GM18907 (cell line): ENCODE results near the gene TSHB.

ENCODE experiments used
- ATAC-seq: cut with Tn5 transposase; IDR thresholded peaks from one replicate; pipeline ENCODE4 v1.9.1; 2021; ENCODE audit warnings: mild to moderate bottlenecking, moderate library complexity; ENCODE audit not compliant: unreplicated experiment

TSHB gene

DNA sequence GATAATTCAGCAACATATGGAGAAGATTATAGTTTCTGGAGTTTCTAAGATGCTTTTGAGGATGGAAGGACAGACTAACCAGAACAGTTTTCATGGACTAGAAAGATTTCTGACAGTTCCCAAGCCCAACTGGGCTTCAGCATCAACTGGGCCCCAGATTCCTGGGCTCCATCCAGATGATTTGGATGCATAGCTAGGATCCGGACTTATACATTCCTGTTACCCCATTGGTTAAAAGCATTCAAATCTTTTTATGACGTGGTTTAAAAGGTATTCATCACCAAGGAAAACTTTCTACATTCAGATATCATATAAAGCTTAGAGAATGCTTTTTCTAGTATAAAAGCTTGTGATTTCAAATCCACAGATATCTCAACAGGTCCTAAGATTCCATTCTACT is 29.7 kb downstream of the TSHB start:
- ATAC-seq: no peak

DNA sequence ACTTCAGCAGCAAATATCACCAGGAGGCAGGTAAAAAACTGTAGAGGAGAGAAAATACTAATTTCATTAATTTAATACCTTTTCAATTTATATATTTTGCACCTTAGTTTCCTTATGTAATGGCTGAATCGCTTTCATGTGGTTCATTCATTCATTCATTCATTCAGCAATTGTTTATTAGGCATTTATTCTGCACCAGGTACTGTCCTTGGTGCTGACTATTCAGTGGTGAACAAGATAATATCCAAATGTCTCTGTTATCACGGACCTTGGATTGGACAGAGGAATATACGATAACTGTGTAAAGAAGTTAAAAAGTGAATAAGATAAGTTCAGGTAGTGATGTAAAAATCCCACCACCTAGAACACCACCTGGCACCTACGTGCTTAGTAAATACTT is 30.9 kb downstream of the TSHB start:
- ATAC-seq: no peak

DNA sequence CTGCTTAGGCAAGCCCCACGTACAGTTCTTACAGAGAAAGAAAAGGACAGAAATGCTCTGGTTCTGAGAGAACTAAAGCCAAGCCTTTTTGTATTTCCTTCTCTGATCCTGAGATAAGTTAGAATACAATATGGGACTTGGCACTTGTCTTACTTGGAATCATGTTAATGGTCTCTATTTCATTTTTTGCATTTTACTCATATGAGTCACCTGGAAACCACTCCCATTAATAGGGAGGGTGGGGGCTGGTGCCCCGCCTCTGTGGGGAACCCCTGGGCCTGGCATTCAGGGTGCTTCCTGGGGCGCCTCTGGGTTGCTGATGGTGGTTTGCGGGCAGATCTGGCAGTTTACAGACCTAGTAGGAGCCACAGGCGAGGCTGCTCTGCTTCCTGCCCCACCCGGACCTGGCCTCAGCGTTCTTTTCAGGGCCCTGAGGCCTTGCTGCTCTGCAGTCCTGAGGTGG is 32.9 kb downstream of the TSHB start:
- ATAC-seq: peak; percentile 94

DNA sequence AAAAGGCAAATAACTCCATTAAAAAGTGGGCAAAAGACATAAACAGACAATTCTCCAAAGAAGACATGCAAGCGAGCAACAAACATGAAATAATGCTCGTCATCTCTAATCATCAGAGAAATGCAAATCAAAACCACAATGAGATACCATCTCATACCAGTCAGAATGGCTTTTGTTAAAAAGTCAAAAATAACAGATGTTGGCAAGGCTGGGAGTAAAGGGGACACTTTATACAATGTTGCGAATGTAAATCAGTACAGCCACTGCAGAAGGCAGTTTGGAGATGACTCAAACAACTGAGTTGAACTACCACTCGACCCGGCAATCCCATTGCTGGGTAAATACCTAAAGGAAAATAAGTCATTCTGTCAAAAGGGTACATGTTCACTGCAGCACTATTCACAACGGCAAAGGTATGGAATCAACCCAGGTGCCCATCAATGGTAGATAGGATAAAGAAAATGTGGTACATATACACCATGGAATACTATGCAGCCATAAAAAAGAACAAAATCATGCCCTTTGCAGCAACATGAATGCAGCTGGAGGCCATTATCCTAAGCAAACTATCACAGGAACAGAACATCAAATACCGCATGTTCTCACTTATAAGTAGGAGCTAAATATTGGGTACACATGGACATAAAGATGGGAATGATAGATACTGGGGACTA is 33.7 kb downstream of the TSHB start:
- peak; percentile 48 for ATAC-seq

DNA sequence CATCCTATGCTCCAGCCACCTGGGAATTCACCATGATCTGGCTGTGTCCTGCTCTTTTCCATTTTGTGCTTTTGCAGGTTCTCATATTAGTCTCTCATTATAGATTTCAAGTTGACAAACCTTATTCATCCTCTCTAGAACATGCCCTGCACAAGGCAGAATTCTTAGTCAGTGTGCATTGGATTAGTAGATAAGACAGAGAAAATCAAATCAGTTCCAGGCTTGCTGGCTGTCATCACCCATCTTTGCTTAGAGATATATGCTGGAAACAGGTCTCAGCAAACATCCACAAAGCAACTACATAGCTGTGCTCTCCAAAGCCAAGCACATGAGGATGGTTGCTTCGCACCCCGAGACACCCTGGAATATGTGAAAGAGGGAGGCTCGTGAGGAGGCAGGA is 34.8 kb downstream of the TSHB start:
- ATAC-seq: no peak

DNA sequence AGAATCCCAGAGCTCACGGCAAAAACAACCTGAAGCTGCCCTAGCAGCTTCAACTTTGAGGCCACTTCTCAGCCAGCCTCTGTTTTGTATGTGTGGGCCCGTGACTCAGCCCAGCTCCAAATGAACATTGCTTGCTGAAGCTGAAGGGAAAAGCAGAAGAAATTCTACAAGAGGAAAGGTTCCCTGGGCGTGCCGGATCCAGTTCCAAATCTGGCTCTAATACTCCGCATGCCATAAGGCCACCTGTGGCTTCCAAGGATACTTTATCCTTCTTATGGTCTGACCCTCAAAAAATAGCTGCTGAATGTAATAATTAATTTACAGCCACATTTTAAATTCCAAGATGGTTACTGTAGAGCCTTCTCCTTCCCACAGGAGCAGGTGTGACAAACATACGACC is 35.4 kb downstream of the TSHB start:
- no peak for ATAC-seq

DNA sequence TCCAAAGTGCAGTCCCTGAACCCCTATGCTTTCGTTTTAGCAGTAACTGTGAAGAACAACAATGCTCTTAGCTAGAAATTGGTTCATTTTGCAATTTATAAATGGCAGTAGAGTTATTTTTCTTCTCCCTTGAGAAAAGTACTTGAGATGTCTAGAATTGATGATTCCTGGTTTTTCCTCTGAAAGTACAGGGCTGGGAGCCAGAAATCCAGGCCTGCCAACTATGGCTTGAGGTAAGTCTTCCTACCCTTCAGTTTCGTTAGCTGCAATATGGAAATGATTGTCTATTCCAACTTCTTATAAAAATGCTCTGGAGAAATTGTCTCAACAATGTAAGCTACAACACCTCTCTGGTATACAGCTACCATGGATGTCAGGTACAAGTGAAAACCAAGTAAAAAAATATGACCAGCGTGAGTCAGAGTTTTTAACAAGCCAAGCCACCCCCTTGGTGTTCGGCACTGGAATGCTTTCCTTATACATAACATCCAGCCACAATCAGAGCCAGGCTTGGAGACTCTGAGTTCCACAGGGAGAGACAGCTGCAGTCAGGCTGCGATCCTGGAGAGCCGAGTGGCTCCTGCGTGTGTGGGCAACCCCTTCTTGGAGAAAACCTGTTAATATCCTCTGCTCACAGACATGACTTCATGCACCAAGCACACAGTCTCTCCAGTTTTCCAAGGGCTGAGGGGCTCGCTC is 37.7 kb downstream of the TSHB start:
- no peak for ATAC-seq

DNA sequence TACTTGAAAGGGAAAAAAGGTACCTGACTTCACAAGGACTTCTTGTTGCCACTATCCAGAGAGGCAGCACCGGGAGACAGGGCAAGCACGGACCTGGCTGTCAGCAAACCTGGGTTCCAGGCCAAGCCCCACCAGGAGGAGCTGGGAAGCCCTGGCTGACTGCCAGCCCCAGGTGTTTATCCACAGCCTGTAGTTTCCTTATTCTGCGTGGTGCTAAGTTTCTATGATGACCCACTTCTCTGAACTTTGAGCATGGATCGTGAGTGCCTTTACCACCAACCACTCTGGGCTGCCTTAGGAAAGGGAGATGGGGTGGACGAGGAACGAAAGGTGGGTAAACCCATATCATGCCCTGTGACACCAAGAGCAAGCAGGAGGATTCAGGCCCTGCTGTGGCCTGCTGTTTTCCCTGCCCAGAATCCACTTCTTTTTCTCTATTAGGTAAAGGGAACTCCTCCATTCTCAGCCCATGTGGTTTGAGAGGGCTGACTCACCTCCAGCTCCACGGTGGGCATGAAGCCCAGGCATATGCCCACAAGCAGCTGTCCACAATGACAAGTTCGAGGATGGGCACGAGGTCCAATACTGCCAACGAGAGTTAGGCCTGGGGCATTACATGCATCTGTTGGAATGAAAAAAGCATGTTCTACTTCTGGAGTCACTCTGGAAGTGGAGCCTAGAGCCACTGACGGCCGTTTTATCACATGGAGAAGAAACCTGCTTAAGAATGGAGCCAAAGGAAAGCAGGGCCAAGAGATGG is 39.4 kb downstream of the TSHB start:
- no peak for ATAC-seq

DNA sequence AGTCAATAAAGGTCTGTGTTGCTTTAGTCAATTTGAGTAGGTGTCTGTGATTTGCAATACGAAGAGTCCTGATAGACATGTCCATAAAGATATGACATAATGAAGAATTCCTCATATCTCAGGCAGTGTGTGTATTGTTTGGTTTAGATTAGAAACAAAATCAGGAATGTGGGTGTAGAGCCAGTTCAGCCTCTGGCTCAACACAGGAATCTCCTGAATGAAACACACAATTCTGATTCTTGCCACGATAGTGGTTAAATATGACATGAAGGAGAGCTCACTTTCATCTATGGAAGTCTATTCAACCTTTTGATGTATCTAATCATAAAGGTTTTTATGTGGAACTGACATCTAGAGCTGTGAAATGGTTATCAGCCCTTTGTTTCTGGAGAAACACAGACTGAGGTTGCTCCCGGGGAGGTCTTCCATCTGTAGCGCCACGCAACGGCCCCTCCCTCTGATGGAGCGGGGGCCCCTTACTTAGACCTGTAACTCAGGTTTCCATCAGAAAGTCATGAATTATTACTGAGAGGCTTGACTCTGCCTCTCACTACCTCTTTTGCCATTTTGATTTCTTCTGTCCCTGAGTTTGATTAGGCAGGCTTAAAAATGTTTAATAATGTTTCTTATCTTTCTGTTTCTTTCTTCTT is 40.2 kb downstream of the TSHB start:
- no peak for ATAC-seq

DNA sequence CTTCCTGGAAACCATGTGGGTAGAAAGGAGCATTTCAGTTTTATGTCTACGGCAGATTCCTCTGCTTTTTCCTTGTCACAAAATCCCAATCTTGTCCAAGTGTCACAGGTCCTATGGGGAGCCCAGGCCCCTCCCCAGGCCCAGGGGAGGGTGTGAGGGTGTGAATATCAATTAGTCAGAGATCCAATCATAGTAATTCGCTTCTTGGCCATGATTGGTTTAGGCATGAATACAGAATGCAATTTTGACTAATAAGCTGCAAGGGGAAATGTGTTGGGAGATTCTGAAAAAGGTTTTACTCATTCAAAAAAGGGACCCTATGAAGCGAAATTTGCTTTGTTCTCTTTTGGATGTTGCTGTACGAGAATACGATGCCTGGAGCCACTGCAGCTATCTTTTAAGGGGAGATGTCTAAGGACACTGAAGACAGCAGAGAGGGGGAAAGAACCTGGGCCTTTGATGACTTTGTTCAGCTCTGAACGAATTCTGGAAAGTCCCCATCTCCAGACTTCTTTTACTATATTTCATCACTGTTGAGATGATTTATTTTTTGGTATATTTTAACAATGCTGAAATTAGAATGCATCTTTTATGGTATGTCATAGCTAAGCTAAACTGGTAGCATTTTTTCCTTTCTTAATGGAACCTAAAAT is 41.5 kb downstream of the TSHB start:
- ATAC-seq: no peak

DNA sequence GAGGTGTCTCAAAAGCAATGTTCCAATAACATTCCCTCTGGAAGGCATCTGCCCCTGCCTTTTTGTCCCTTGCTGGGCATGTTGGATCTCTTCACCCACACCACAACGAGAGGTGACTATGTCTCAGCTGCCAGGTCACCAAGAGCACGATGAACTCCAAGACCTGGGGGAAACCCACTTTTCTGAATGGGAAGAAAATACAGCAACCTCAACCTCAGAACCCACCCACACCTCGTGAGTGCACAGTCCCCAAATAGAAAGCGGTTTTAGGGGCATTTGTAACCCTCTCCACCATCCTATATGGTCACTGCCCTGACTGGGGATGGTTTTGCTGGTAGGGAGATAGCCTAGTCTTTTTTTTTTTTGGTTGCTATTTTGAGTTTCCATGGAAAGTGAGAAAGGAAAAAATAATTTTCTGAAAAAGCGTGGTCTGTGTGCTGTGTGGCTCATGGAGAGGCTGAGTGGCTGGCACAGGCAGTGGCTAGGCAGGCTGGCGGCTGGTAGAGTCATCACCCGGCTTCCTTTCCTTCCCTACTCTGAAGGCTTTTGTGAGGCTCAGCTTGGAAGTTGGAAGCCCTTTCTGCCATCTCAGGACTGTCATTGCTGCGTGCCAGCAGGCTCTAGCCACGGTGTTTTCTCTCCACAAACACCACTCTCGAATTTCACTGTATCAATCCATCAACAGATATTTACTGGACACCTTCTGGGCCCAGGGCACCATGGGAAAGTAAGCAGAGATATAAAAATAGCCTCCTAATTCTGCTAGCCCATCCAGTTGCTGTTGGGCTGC is 43.9 kb downstream of the TSHB start:
- no peak for ATAC-seq

DNA sequence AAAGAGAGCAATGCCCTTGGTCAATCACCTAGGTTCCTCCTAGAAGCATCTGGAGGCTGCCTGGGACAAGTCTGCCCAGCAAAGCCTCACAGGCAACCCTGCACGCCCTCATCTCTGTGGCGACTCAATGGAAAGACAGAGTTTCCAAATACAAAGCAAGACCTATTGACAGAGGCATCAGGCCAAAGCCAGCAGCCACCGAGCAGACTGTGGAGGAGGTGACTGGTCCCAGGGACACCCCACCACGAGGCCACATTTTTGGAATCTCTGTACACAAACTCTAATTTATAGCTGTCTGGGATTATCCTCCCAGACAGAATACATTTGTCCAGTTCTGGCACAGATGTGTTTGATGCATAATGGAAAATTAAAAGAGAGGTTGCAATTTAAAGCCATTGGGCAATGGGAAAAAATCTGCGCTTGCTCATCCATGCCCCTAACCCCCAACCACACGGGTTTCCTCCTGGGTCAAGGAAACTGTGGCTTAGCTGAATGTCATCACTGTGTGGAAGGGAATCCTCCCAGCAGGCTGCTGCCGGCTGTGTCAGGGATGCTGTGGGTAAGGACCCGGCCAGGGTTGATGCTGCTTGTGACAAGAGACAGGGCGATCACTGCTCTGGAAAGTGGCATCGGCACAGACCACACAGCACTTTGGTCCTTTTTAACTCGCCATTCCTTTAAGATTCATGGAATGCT is 45.4 kb downstream of the TSHB start:
- no peak for ATAC-seq

DNA sequence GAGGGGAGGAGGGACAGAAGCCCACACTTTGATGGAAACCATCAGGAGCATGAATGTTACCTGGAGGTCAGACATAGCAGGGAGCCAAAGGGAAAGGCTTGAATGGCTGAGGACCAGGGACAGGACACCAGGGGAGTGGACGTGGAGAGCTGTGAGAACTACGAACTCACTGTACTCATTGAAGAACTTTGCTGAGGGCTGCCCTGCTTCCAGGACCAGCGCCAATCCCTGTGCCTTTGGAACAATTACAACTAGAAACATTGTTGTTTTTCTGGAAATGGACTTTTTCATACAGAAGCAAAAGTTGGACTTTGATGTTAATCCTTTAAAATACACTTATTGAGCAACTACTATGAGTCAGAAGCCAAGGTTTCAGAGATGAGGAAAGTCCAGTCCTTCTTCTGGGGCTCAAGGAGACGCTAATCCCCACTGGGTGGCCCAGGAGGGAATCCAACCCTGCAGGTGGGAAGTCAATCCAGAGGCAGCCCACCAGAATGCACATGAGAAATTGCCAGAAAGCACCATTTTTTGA is 46.8 kb downstream of the TSHB start:
- ATAC-seq: no peak

DNA sequence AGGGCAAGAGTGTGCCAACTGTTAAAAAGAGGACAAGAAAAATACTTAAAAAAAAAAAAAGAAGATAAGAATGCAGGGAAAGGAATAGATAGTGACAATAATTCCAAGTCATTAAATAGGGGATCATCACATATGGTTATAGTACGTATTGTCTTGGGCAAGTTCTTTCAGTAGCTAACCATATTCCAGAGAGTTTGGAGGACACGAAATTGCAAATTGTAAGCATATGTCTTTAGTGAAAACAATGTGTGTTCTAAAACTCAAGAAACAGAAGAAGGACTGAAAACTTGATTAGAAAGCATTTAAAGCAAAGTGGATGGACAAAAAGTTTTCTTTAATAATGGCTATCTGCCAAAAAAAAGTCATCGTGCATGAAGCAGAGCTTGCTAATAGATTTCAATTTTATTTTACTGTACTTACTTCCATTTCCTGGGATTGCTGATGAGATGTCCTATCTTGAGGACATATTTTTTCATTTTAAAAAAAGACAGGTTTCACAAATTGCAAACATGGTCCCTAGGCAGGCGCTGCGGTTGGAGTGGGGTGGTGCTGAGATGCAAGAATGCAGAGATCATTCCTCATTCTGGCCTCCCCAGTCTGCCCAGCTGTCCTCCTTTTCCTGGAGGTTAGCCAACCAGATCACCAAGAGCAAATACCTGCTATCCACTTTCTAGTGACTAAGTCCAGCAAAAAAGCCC is 47.8 kb downstream of the TSHB start:
- ATAC-seq: no peak

DNA sequence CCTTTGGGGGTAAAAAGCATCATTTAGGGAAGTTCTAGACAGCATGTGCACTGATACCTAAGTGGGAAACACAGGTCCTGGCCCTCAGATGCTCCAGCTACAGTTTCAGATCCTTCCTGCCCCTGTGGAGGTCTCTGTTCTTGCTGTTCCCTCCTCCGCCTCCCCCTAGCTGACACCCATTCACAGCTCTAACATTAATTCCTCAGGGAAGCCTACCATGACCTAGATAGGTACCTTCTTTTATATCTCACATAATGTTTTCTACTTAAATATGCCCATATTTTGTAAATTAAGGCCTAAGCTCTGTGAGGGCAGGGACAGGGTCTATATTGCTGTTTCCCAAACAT is 48.3 kb downstream of the TSHB start:
- ATAC-seq: no peak

DNA sequence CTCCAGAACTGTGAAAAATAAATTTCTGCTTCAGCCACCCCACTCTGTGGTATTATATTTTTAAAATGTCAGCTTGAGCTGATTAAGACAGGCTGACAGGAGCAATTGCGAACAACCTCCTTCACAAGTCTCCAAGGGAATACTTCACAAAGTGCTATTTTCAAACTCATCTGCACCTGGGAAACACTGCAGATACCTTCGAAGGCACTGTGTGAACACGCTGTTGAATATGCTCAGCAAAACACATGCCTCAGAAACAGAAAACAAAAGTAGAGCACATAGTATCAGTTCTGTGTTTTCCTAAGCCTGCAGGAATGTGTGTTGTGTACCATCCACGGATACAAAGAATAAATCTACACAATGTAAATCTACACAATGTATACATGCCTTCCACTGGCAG is 49.1 kb downstream of the TSHB start:
- ATAC-seq: no peak

DNA sequence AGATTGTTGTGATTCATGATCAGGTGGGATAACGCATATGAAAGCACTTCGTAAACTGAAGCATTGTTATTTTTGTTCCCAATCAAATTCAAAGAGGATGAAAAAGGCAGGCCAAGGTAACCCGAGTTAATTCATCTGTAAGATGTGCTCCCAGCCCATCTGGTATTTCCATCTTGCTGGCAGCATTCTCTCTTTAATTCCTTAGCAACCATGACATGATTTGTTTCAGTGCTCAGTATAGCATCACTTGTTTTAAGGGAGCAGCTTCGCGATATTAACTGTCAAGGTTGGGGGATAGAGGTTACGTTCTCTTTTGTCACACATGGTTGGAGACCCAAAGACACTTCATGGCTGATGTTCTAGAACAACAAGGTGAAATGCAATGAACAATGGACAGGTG is 53.3 kb downstream of the TSHB start:
- ATAC-seq: no peak
